NCI-H2107 treated with DMSO at 0.1 percent for 48 hours (cell line): Measurements from ENCODE around the gene MTMR6.

ENCODE experiments used
- DNase-seq: peaks from one replicate; lab custom pipeline; 2025; ENCODE audit not compliant: unreplicated experiment; lab: John Stamatoyannopoulos, UW

MTMR6 gene

DNA sequence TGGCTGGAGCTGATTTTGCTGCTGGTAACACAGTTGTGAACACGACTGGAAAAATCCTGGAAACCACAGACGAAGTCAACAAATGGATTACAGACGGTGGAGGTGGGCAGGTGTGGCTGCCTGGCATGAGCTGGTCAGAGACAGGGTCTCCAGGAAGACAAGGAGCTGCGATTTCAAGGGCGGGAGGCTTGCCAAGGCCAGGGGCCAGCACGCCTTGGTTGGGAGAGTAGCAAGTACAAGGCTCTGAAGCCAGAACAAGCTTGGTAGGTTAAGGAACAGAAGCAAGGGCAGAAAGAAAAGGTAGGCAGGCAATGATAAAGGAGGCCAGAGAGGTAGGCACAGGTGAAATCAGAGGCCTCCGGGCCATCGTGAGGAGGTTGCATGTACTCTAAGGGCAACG lies 64.5 kb downstream of the MTMR6 start:
- DNase-seq: no peak

DNA sequence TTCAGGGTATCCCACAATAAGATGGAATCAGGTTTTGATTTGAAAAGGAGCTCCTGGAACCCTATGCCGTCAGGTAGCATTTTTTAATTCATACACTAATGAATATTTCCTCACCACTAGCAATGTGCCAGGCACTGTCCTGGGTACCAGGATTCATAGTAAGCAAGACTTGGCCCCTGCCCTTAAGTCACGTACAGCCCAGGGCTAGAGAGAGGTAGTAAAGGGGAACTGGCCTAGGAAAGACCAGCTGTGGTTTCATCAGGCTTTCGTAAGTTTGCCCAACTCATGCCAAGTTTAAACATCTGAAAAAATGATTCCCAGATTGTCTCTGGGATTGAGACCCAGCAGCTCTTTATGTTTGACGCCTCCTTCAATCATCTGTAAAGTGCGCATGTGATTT lies 69.3 kb downstream of the MTMR6 start:
- no peak for DNase-seq

DNA sequence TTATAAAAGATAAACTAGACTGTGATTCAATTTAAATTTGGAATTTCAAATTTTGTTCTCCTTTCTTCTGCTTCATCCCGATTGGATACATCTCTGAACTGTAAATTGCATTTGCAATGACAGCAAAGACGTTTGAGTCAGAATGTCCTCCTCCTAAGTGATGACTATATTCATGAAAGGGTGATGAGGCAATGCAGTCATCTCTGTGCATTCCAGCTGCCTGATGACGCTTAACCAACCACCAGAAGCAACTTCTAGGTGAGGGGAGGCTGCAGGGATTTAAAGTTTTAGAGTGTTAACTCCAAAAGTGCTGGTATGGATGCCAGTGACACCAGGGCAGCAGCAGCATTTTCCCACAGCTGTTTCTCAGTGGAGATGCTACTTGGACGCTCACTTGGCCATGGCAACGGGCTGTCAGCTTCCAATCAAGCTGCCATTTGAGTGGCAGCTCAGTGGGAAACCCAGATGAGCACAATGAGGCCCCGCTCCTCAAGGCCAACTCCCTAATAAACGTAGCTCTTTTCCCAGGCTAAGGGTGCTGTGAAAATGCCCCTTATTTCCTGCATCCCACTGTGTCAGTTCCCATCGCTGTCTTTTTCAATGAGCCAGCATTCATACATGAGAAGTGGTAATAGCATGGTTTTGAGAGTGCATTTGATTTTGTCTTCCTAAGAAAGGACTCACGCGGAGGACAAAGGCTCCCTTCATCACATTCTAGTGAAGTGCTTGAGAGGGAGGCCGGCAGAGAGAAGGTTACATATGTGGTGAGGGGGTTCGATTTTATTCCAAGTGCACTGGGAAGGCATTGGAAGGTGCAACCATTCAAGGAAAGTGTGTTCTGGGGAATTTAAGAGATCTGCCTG lies 70.0 kb downstream of the MTMR6 start:
- no peak for DNase-seq

DNA sequence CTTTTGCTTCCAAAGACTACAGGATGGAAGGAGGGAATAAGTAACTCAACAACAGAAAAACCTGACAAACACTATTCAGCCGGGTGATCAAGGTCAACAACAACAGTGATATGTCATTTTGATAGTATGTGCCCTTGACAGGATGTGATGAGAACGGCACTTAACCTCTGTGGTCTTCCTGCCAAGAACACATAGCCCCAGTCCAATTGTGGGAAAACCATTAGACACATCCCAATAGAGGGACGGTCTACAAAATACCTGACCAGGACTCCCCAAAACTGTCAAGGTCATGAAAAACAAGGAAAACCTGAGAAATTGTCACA lies 72.1 kb downstream of the MTMR6 start:
- no peak for DNase-seq

DNA sequence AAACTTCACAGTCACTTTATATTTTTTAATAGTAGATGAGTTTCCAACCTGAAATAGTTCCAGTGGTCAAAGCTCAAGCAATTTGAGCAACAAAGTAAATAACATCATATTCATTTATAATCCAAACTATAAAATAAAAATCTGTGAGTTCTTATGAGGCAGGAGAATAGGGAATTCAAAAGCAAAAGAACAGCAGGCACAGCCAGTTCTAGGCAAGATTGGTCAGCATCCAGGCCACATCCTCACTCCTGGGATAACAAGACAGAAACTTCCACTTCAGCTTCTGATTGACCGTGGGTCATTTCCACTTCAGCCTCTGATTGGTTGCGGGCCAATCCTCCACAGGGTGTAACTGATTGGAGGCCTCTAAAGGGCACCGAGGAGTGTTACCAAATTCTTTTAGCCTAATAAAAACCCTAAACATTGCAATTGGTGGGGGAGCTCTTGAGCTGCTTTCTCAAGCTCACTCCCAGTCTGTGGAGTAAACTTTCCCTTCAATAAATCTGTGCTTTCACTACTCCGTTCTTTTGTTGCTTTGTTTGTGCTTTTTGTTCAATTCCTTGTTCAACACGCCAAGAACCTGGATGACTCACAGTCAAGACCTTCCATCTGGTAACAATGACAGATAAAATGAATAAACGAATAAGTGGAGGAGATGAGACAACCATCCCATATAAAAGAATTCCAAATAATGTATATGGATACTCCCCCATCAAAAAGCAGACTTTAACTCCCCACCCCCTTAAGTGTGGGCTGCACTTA lies 72.6 kb downstream of the MTMR6 start:
- DNase-seq: no peak

GRCh38 chr13:25213715-25214114 lies 73.6 kb downstream of the MTMR6 start:
- DNase-seq: no peak

- no peak for DNase-seq
These were observed 76.3 kb downstream of the MTMR6 start for GRCh38 chr13:25210842-25211569.

DNA sequence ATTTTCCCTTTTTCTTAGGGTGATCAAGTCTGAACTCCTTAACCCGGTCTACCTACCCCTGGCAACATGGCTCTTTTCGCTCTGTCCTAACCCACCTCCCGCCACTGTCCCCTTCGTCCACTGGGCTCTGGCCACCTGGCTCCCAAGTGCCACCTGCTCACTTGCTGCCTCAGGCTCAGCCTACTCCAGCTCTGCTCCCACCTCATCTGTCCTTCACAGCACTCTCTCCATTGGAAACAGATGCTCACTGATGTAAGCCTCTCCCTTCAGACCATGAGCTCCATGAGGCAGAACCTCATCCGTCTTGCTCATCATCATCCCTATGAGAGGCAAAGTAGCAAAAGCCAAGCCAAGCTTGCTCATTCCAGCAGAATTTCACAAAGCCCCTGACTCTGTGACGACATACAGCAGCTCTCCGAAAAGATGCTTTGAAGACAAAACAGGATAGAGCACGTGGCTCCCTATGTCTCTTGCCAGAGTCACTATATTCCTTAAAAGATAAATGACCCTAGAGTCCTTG lies 79.9 kb downstream of the MTMR6 start:
- DNase-seq: no peak

DNA sequence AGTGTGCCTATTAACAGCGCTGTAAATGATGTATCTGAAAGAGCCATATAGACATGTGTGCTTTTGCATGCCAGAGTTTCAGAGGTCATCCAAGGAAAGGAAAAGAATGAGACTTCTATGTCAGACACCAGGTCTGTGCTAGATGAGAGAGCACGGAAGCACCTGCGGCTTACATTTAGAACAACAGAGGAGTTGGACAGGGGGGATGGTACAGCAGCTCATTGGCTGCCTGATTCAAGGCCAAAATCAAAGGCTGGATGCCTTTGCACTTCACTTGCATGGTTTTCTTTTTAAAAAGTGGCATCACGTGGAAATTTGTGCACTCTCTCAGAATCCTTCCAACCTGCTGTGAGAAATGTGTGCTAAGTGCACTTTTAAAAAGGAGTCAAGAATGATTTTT lies 82.4 kb downstream of the MTMR6 start:
- DNase-seq: no peak

DNA sequence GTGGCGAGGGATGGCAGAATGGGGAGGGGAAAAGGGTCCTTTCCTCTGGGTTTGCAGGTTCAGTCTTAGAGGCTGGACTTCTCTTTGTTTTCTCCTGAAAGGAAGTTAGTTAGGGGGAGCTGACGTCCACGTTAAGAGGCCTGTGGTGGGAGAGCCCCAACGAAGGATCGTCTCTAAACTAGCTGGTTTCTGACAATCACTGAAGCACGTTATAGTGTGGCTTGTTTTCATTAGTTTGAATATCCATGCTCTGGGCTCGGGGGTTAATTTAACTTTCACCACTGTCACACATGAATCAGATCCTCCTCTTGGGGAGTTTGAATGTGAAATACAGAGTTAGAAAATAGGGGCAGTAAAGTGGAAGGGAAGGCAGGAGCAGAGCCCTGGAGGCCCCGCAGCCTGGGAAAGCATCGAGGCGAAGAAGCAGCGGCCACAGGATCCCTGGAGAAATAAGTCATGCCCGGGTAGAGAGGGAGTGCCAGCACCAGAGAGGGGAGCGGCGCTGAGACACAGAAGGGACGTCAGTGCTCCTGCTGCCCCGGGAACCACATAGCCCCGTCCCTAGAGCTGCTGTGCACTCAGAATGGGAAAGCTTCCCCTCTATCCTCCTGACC lies 84.1 kb downstream of the MTMR6 start:
- DNase-seq: no peak

- DNase-seq: no peak
These were observed 86.5 kb downstream of the MTMR6 start for GRCh38 chr13:25200783-25201182.

- no peak for DNase-seq
These were observed 88.6 kb downstream of the MTMR6 start for GRCh38 chr13:25198647-25199046.

DNA sequence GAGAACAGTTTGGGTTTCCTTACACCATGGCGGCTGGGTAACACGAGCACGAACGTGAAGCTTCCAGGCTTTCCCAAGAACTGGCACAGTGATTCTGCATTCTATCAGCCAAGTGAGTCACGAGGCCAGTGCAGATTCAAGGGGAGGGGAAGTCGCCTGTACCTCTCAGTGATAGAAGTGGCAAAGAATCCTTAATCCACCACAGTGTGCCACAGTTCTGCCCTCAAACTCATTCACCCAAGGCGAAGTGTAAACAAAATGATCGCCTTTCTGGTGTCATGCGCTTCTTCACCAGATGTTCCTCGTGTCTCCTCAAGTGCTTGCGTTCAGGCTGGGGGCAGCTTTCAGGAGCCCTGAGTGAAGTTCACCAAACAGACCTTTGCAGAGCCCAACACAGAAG lies 90.3 kb downstream of the MTMR6 start:
- DNase-seq: no peak
